DOHH2 (cell line): ENCODE measurements around the gene CALN1.

ENCODE experiments used
- EZH2phosphoT487 ChIP-seq: fragments of 200-600 bp; sonication (generic); IDR thresholded peaks from 2 replicates; pipeline ENCODE4 v1.6.1; 2017; ENCODE audit warnings: borderline replicate concordance, mild to moderate bottlenecking, antibody characterized with exemption, low read length, moderate library complexity, mixed read lengths
- TF ChIP-seq, protein P1 (sequence below): fragments of 200-600 bp; sonication (generic); IDR thresholded peaks from one replicate; pipeline ENCODE4 v1.5.1; 2014; ENCODE audit warnings: antibody characterized with exemption, mild to moderate bottlenecking, low read depth, low read length; ENCODE audit not compliant: poor library complexity, severe bottlenecking

DNA sequence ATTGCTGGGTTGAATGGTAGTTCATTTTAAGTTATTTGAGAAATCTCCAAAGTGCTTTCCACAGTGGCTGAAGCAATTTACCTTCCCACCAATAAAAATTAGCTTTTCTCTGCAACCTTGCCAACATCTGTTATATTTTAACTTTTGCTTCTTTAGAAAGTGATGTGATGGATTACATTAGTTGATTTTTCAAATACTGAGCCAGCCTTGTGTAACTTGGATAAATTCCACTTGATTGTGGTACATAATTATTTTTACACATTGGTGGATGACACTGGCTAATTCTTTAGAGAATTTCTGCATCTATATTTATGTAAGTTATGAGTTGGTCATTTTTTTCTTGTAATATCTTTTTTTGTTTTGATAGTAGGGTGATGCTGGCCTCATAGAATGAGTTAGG, 646.1 kb downstream of the CALN1 start:
- TF ChIP-seq, protein P1, sequence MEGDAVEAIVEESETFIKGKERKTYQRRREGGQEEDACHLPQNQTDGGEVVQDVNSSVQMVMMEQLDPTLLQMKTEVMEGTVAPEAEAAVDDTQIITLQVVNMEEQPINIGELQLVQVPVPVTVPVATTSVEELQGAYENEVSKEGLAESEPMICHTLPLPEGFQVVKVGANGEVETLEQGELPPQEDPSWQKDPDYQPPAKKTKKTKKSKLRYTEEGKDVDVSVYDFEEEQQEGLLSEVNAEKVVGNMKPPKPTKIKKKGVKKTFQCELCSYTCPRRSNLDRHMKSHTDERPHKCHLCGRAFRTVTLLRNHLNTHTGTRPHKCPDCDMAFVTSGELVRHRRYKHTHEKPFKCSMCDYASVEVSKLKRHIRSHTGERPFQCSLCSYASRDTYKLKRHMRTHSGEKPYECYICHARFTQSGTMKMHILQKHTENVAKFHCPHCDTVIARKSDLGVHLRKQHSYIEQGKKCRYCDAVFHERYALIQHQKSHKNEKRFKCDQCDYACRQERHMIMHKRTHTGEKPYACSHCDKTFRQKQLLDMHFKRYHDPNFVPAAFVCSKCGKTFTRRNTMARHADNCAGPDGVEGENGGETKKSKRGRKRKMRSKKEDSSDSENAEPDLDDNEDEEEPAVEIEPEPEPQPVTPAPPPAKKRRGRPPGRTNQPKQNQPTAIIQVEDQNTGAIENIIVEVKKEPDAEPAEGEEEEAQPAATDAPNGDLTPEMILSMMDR, result no peak
- no peak for TF ChIP-seq EZH2phosphoT487
